Subcutaneous abdominal adipose tissue (tissue), 5 donors: ENCODE measurements around the gene ERCC6L2.

ENCODE experiments used
- H3K27ac ChIP-seq: one replicate; pipeline ENCODE4 v1.7.0; 2013; ENCODE audit warnings: low read depth, mild to moderate bottlenecking, inconsistent platforms, low read length, moderate library complexity
- H3K27me3 ChIP-seq, 5 donors: one replicate each; pipeline ENCODE4 v1.7.0; 2013; ENCODE audit warnings: low read length in 5 of 5, inconsistent platforms in 1 of 5; ENCODE audit not compliant: control insufficient read depth in 5 of 5, insufficient read depth in 4 of 5
- H3K36me3 ChIP-seq, 5 donors: one replicate each; pipeline ENCODE4 v1.7.0; 2013; ENCODE audit warnings: low read length in 5 of 5; ENCODE audit not compliant: control insufficient read depth in 5 of 5, insufficient read depth in 5 of 5
- H3K4me1 ChIP-seq, 5 donors: one replicate each; pipeline ENCODE4 v1.7.0; 2013; ENCODE audit warnings: low read length in 5 of 5, mild to moderate bottlenecking in 3 of 5, moderate library complexity in 1 of 5; ENCODE audit not compliant: control insufficient read depth in 5 of 5, insufficient read depth in 5 of 5
- H3K4me3 ChIP-seq, 5 donors: one replicate each; pipeline ENCODE4 v1.7.0; 2013; ENCODE audit warnings: low read length in 5 of 5, low read depth in 1 of 5
- H3K9ac ChIP-seq, 5 donors: one replicate each; pipeline ENCODE4 v1.7.0; 2013; ENCODE audit warnings: low read length in 5 of 5, mild to moderate bottlenecking in 4 of 5, moderate library complexity in 3 of 5
- H3K9me3 ChIP-seq, 5 donors: one replicate each; pipeline ENCODE4 v1.7.0; 2013; ENCODE audit warnings: low read length in 5 of 5; ENCODE audit not compliant: control insufficient read depth in 5 of 5
- donor health status: healthy.
- donor health status: healthy.
- donor health status: healthy.
- donor health status: healthy.
- donor health status: healthy.

The ERCC6L2 gene

DNA sequence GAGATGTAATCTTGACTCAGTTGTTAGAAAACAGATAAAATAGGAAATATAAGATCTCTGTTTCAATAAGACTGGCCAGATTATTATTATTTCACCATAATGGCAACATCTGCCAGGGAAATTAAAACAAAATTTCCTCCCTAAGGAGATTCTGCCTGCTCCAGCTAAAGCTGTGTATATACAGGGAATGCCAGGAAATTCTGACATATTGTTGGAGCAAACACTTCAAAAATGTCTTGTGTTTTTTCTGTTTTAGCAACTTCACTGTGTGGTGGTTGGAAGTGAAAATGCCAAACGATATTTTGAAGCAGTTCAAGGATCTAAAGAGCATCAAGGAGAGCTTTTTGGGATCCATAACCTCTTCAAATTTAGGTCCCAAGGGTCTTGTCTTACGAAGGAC is 90.8 kb downstream of the ERCC6L2 start:
- peaks cover 0 to 12% (median 0%) of the 10 kb centered on the region in 5 donors for H3K36me3 ChIP-seq
- H3K9ac ChIP-seq: peak overlapping the region in 2 of 5 donors; percentile 8 to 35
- H3K27me3 ChIP-seq: no peaks in the 10 kb centered on the region
- no peak overlapping the region for H3K27ac ChIP-seq
- no peak overlapping the region for H3K4me3 ChIP-seq
- no peaks in the 10 kb centered on the region for H3K9me3 ChIP-seq
- H3K4me1 ChIP-seq: peaks cover 0 to 9% (median 4%) of the 10 kb centered on the region in 5 donors

- Histone ChIP-seq H3K27ac (no peak overlapping the region), H3K36me3 (peaks cover 11 to 34% (median 21%) of the 10 kb centered on the region in 5 donors), H3K9me3 (no peaks in the 10 kb centered on the region), H3K27me3 (no peaks in the 10 kb centered on the region), H3K9ac (no peak overlapping the region), H3K4me3 (no peak overlapping the region), H3K4me1 (peaks cover 0 to 9% (median 4%) of the 10 kb centered on the region in 5 donors)
These were observed 94.8 kb downstream of the ERCC6L2 start for GRCh38 chr9:95970317-95970716.

DNA sequence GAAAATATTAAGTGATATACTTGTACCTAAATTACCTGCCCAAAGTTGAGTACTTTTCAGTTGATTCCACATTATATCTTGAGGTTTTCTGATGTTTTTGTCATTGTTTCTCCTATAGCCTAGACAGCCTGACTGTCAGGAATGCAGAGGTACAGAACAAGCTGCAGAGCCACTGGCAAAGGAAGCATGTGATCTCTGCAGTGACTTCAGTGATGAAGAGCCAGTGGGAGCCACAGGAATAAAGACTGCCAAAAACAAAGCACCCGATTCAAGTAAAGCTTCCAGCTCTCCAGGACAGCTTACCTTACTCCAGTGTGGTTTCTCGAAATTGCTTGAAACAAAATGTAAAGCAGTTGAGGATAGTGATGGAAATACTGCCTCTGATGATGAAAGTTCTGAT is 96.3 kb downstream of the ERCC6L2 start:
- Histone ChIP-seq H3K36me3 (peaks cover 11 to 34% (median 23%) of the 10 kb centered on the region in 5 donors), H3K27ac (no peak overlapping the region), H3K27me3 (no peaks in the 10 kb centered on the region), H3K4me3 (no peak overlapping the region), H3K4me1 (no peaks in the 10 kb centered on the region), H3K9me3 (no peaks in the 10 kb centered on the region), H3K9ac (no peak overlapping the region)

DNA sequence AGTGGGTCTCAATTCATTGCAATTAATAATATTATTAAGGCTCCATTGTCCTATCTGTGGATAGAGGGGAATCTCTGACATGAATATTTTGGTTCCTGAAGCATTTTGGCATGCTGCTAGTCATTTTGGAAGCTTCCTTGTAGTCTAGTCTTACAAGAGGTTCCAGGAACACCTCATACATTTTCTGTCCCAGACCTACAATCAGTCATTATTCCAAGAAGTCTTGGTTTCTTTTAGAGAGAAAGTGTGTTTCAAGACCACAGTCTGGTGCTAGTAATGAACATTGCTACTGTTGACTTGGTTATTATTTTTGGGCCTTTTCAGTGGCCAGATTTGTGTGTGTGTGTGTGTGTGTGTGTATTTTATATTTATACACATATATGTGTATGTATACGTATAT is 98.9 kb downstream of the ERCC6L2 start:
- Histone ChIP-seq H3K9me3 (no peaks in the 10 kb centered on the region), H3K27me3 (no peaks in the 10 kb centered on the region), H3K9ac (no peak overlapping the region), H3K36me3 (peaks cover 13 to 40% (median 34%) of the 10 kb centered on the region in 5 donors), H3K4me3 (no peak overlapping the region), H3K4me1 (no peaks in the 10 kb centered on the region), H3K27ac (no peak overlapping the region)

DNA sequence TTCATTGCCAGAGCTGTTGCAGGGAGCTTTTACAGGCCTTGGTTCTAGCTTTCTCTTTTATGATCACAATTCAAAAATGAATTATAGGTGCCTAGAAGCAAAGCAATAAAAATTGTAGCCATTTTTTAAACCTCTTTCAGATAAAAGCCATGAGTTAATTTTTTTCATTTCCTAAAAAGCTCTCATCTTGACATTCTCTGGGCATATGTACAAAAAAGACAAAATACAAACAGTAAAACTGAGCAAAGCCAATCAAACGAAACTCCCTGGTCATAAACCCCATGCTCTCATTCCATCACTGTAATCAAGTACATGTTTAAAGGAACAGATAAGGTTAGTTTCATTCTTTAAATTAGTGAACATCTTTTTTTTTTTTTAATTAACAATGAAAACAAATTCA is 101.9 kb downstream of the ERCC6L2 start:
- H3K4me3 ChIP-seq: no peak overlapping the region
- no peak overlapping the region for H3K27ac ChIP-seq
- no peaks in the 10 kb centered on the region for H3K9me3 ChIP-seq

GRCh38 chr9:95978106-95978505 is 102.6 kb downstream of the ERCC6L2 start:
- Histone ChIP-seq H3K4me1 (peaks cover 0 to 15% (median 0%) of the 10 kb centered on the region in 5 donors), H3K36me3 (peaks cover 9 to 30% (median 17%) of the 10 kb centered on the region in 5 donors)

More for the DNA sequence above, 101.9 kb downstream of the ERCC6L2 start:
- Histone ChIP-seq H3K36me3 (peaks cover 9 to 37% (median 23%) of the 10 kb centered on the region in 5 donors), H3K27me3 (no peaks in the 10 kb centered on the region), H3K4me1 (peaks cover 0 to 15% (median 0%) of the 10 kb centered on the region in 5 donors), H3K9ac (no peak overlapping the region)

GRCh38 chr9:95979446-95979845 is 104.0 kb downstream of the ERCC6L2 start:
- Histone ChIP-seq H3K27ac (no peak overlapping the region), H3K9ac (no peak overlapping the region), H3K27me3 (no peaks in the 10 kb centered on the region), H3K9me3 (no peaks in the 10 kb centered on the region), H3K4me3 (no peak overlapping the region), H3K4me1 (peaks cover 0 to 15% (median 0%) of the 10 kb centered on the region in 5 donors), H3K36me3 (peaks cover 4 to 20% (median 7%) of the 10 kb centered on the region in 5 donors)

More at GRCh38 chr9:95978106-95978505, 102.6 kb downstream of the ERCC6L2 start:
- Histone ChIP-seq H3K27me3 (no peaks in the 10 kb centered on the region), H3K9ac (no peak overlapping the region), H3K9me3 (no peaks in the 10 kb centered on the region), H3K27ac (no peak overlapping the region), H3K4me3 (no peak overlapping the region)

- Histone ChIP-seq H3K9me3 (no peaks in the 10 kb centered on the region), H3K9ac (no peak overlapping the region), H3K4me3 (no peak overlapping the region), H3K27ac (no peak overlapping the region), H3K36me3 (peaks cover 10 to 28% (median 14%) of the 10 kb centered on the region in 5 donors), H3K4me1 (peaks cover 0 to 15% (median 0%) of the 10 kb centered on the region in 5 donors), H3K27me3 (no peaks in the 10 kb centered on the region)
These were observed 105.0 kb downstream of the ERCC6L2 start for GRCh38 chr9:95980262-95981125.

GRCh38 chr9:95981761-95982390 is 106.4 kb downstream of the ERCC6L2 start:
- no peak overlapping the region for H3K9ac ChIP-seq
- no peak overlapping the region for H3K4me3 ChIP-seq
- peaks cover 15 to 33% (median 19%) of the 10 kb centered on the region in 5 donors for H3K36me3 ChIP-seq
- no peak overlapping the region for H3K27ac ChIP-seq
- peaks cover 0 to 15% (median 0%) of the 10 kb centered on the region in 5 donors for H3K4me1 ChIP-seq
- H3K9me3 ChIP-seq: no peaks in the 10 kb centered on the region
- no peaks in the 10 kb centered on the region for H3K27me3 ChIP-seq
